Renal pelvis (tissue), 4 donors: ENCODE data around the gene CUL4A. TPM values are rescaled to one million over a fixed set of nuclear protein-coding genes. Genes with fewer than 3 reads are reported as not detected.
"Not testable (repeated sequence)": the region's sequence is repeated elsewhere in the genome, so short reads cannot be mapped to it uniquely, and the experiment has no call there.

Source experiments
- DNase-seq: peaks from one replicate; pipeline ENCODE4 v3.0.0-alpha.2; 2013
- polyA plus RNA-seq, 3 donors: library from polyadenylated mRNA; unstranded; fragments of 120-200 nt; gene quantifications; one replicate each; pipeline ENCODE4 v1.2.1, GENCODE V29; 2013; ENCODE audit not compliant: insufficient read length in 3 of 3

The CUL4A gene
- polyA plus RNA-seq, 3 donors, result 75.1 to 97.4 (median 80.0) TPM

- DNase-seq, result no peak
Observed at GRCh38 chr13:113280126-113280525, 70.7 kb downstream of the CUL4A start.

GRCh38 chr13:113283904-113284303 is 74.5 kb downstream of the CUL4A start:
- DNase-seq, result no peak

DNA sequence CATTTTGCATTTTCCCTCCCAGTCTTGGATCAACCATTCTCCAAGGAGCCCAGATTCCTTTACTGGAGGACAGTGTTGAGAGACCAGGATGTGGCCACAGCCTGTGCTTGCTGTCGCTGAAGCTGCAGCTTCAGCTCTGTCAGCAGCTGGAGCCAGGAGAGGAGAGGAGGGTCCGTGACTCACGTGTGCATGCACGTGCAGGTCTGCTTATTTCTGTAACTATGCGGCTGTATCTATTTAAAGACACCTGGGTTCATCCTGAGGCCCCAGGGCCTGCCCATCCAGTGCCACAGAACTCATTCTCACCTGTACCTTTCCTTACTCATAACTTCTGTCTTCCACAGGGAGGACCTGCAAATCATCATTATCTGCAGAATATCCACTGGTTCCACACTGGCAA is 79.5 kb downstream of the CUL4A start:
- no peak for DNase-seq

DNA sequence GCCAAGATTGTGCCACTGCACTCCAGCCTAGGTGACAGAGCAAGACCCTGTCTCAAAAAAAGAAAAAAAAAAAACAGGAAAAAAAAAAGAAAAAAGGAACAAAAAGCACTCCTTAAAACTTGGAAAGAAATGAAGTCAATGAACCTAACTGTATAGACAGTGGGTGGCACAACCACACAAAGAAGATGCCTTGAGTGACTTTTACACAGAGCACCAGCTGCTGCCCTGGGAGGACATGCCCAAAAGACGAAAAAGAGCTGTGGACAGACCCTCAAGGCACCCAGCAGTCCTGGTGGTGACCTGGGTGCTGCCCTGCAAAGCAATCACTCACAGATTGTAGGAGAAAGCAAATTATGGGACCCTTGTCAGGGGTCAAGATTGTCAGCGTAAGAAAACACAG is 81.7 kb downstream of the CUL4A start:
- DNase-seq, result no peak

DNA sequence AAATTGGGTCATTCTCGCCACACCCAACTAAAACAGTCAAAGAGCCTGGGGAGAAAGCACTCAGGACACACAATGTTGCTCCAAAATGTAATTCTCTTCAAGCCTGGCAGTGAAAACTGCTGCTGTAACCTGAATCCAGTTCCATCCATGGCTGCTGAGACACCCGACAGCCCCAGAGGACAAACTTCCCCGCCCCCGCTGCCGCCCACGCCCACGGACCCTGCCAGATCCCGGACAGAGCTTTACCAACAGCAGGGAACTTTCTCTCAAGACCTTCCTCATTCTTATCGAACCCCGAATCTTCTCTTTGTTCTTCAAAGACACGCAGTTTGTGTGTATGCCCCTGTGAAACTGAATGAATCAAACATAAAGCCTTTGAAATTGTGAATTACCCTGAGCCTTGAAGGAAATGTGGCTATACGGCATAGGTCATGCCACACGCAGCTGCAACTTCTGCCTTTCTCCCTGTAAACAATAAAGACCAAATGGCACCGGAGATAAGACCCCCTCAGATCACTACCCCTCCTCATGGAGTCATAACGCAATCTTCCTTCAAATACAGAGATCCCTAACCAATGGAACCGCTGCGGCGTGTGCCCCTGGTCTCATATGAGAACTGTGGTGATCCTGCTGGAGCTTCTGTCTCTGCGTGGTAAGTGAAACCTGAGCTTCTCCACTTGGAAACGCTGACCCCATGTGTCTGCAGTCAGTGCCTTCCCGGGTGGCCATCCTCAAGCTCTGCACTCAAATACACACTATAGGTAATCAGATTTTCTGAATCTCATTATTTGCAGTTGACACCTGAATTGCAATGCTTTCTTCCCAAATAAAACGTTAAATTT is 82.8 kb downstream of the CUL4A start:
- peak; percentile 49 for DNase-seq

DNA sequence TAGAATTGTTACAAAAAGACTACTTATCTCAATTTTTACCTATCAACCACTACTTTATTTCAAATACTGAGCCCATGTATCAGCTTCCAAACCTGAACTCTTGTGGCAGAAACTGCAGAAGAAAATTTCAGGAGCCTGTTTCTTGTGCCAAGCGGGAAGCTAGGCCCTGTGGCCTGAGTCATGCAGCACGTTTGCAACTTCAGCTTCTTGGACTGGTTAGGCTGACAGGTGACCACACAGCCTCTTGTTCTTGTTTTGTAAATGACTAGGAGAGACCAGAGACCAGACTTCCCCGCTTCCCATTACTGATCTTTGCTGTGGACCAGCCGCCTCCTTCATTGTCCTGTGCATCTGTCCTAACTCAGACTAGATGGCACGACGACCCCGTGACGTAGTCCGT is 84.3 kb downstream of the CUL4A start:
- DNase-seq, result no peak

DNA sequence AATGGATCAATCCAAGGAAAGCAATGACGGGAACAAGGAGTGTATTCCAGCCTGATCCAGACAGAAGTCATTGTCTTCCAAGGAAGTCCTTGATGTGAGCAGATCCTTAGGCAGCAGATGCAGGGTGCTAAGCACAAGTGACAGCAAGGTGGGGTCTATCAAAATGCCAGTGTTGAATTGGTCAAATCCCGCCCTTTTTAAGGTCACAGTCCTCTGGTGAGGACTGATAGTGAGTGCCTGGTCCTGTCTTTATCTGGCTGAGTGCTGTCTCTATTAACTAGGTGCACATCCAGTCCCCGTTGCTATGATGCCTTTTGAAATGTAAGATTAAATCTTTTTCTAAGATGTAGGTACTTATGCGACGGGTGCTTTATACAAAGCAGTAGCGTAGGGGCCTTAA is 86.4 kb downstream of the CUL4A start:
- DNase-seq, result no peak

DNA sequence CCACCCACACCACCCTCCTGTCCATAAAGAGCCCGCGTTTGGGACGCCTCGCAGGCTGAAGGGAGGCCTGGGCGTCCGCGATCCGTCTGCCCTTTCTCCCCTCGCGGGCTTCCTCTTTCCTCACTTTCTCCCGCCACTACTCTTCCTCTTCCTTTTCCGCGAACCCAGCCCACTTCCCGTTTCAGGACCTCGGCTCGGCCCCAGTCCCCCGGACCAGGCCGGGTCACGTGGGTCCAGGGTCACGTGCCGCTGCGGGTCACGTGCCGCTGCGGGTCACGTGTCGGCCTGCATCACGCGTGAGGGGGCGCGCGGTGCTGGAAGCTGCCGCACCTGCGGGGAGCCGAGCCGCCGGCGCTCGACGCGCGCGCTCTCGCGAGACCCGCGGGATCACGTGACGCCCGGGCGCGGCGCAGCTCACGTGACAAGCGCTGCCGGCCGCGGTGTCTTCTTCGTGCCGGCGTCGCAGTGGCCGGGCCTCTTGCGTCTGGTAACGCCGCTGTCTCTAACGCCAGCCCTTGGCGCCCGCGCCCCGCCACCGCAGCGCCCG is 87.5 kb downstream of the CUL4A start, which contains the start of gene LAMP1:
Gene LAMP1 (plus strand): TSS at position 417 of the 547 bp plus-strand sequence. CDS start 196 bp downstream, outside the sequence.
- DNase-seq, result peak; percentile 98

GRCh38 chr13:113297370-113298042 is 88.1 kb downstream of the CUL4A start:
- no peak for DNase-seq

- DNase-seq, result no peak
Observed at GRCh38 chr13:113298043-113298945, 88.9 kb downstream of the CUL4A start.

- DNase-seq, result no peak
Observed at GRCh38 chr13:113299951-113300350, 90.5 kb downstream of the CUL4A start.

GRCh38 chr13:113302986-113303385 is 93.6 kb downstream of the CUL4A start:
- no peak for DNase-seq

DNA sequence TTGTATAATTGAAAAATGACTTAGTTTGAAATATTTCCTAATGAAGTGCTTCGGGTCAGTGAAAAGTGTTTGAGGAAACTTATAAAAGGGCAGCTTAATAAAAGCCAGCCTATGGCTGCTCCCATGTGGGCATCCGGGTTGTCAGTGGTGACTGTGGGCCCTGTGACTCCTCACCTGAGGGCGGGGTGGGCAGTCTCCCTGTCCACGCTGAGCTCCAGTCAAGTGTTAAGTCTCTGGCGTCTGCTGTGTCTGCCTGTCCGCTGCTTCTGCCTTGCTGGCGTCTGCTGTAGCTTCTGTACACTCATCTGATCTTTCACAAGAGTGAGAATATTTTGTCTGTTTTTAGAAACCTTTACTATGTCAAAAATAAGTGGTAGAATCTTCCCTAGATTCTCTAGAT is 94.7 kb downstream of the CUL4A start:
- DNase-seq, result no peak

DNA sequence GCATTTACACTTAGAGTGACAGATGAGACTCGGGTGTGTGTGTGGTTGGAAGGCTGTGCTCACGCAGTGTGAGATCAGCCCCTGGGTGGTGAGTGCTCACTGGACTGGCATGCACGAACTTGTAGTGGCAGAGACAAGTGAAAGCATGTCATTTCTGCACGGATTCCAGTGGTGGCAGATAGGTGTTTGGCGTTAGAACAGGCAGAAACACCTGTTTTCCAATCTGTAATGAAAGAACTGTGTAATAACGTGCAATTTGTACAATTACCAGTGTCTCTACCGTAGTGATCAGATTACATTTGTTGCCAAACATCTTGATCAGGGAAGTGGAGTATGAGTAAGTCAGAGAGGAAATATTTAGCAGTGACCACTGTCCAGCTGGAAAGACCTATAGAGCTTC is 95.8 kb downstream of the CUL4A start:
- no peak for DNase-seq

GRCh38 chr13:113307491-113307890 is 98.1 kb downstream of the CUL4A start:
- no peak for DNase-seq

GRCh38 chr13:113309473-113309872 is 100.1 kb downstream of the CUL4A start:
- no peak for DNase-seq

GRCh38 chr13:113314112-113314511 is 104.7 kb downstream of the CUL4A start:
- not testable (repeated sequence) for DNase-seq

DNA sequence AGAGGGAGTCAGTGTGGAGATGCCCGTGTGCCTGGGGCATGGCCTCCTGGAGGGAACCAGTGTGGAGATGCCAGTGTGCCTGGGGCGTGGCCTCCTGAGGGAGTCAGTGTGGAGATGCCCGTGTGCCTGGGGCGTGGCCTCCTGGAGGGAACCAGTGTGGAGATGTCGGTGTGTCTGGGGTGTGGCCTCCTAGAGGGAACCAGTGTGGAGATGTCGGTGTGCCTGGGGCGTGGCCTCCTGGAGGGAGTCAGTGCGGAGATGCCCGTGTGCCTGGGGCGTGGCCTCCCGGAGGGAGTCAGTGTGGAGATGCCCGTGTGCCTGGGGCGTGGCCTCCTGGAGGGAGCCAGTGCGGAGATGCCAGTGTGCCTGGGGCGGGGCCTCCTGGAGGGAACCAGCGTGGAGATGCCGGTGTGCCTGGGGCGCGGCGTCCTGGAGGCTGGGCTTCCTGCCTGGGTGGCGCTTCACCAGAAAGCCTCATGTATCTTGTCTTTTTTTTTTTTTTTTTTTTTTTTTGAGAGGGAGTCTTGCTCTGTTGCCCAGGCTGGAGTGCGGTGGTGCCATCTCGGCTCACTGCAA is 105.6 kb downstream of the CUL4A start:
- not testable (repeated sequence) for DNase-seq

DNA sequence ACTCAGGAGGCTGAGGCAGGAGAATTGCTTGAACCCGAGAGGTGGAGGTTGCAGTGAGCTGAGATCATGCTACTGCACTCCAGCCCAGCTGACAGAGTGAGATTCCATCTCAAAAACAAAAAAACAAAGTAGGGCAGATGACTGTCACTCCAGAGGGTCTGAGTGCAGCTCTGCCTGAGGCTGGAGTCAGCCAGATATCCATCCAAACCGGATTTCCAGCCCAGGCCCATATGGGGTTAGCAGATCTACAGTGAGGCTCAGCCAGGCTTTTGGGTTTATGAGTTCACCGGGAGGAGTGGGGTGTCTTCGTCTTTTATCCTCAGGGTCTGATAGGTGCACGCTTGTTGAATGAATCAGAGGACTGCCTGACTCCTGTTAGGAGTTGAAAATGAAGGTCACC is 106.6 kb downstream of the CUL4A start:
- DNase-seq, result no peak
